Stimulated activated naive CD4-positive, alpha-beta T cell (primary cell): Measurements from ENCODE around the gene ARSG.

Experiments
- DNase-seq, 6 experiments: peaks; one replicate each; lab custom pipeline; 2025; lab: John Stamatoyannopoulos, UW

Gene ARSG

GRCh38 chr17:68377771-68378267, 86.5 kb downstream of the ARSG start:
- no peak for DNase-seq

GRCh38 chr17:68378268-68379176, 87.2 kb downstream of the ARSG start:
- no peak for DNase-seq

- DNase-seq = no peak
Observed at GRCh38 chr17:68379177-68379510, 87.8 kb downstream of the ARSG start.

- DNase-seq = no peak
Observed at GRCh38 chr17:68379692-68380677, 88.7 kb downstream of the ARSG start.

- DNase-seq = no peak
Observed at GRCh38 chr17:68381076-68381900, 90.0 kb downstream of the ARSG start.

GRCh38 chr17:68382582-68383085, 91.3 kb downstream of the ARSG start:
- peak in 1 of 6 experiments; percentile 6 for DNase-seq

GRCh38 chr17:68383120-68383442, 91.8 kb downstream of the ARSG start:
- DNase-seq = no peak

- DNase-seq = peak in 2 of 6 experiments; percentile 6 to 11
Observed at GRCh38 chr17:68383443-68384321, 92.4 kb downstream of the ARSG start.

- no peak for DNase-seq
Observed at GRCh38 chr17:68384471-68384870, 93.2 kb downstream of the ARSG start.

GRCh38 chr17:68384941-68385340, 93.6 kb downstream of the ARSG start:
- no peak for DNase-seq

- no peak for DNase-seq
Observed at GRCh38 chr17:68385490-68386215, 94.4 kb downstream of the ARSG start.

GRCh38 chr17:68387435-68388218, 96.3 kb downstream of the ARSG start:
- DNase-seq = no peak

- no peak for DNase-seq
Observed at GRCh38 chr17:68389041-68389440, 97.7 kb downstream of the ARSG start.

GRCh38 chr17:68390888-68391545, 99.7 kb downstream of the ARSG start:
- DNase-seq = no peak

- no peak for DNase-seq
Observed at GRCh38 chr17:68391561-68392268, 100.4 kb downstream of the ARSG start.

- no peak for DNase-seq
Observed at GRCh38 chr17:68394608-68395331, 103.5 kb downstream of the ARSG start.
